ENCODE measurements around the gene HSPA4.
A peak's percentile ranks its signal among the peaks of the same experiment; 100 is the strongest.

HSPA4 gene

DNA sequence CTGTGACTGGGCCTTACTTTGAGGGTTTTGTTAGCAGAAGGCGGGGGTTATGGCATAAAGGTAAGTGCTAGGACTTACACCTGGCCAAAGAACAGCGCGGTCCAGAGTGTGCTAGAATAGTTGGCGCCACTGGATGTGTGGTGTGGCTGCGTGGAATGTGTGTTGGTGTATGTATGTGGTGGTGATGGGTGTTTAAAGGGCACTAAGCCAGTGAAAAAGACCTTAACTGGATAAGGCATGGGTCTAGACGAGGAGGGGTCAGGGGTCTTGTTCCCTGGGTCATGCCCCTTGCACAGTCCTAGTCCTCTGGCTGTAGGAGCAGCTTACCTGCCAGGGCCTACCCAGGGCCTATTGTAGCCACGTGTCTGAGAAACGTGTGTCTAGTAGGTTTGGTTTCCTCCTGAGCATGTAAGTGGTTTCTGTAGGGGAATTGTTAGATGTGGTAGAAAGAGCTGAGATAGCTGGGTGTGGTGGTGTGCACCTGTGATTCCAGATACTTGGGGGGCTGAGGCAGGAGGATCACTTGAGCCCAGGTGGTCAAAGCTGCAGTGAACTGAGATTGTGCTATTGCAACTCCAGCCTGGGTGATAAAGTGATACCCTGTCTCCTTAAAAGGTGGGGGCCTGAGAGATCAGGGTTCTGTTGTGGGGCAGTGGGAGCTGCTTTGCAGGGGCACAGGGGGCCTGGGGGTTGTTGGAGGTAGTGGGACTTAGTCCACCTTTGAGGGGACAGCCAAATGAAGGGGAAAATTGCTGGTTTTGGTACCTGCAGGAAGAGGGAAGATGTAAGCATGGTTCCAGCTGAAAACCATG is 55.2 kb downstream of the HSPA4 start:
- no peak for DNase-seq

GRCh38 chr5:133108481-133108921 is 56.7 kb downstream of the HSPA4 start:
- no peak for DNase-seq

DNA sequence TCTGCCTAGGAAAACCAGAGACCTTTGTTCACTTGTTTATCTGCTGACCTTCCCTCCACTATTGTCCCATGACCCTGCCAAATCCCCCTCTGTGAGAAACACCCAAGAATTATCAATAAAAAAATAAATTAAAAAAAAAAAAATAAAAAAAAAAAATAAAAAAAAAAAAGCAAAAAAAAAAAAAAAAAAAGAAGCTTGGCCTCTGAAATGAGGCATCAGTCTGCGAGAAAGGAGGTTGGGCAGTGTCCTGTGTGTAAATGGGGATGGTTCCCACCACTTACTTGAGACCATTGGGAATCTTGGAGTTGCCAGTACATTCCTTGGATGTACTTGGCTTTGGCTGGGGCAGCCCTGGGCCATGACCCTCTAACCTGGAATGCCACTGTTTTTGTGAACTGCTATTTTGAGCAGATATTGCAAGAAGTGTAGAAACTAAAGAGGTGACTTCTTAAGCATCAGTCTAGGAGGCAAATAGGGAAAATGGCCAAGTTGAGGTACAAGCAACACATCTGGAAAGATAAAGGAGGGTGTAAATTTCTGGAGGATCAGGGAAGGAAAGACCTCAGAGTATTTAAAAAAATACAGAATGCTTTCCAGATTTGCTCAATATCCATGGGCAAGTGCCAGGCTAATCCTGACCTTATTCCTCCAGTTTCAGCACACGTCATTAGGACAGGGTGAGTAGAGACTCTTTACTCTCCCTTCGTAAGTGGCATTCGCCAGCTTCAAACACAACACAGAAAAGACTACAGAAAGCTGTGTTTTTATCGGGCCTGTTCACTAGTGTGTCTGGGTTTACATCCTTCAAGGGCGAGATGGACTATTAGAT is 58.1 kb downstream of the HSPA4 start:
- DNase-seq = no peak

- no peak for DNase-seq
These were observed 58.9 kb downstream of the HSPA4 start for GRCh38 chr5:133110709-133111108.

GRCh38 chr5:133111299-133111698 is 59.5 kb downstream of the HSPA4 start:
- peak; percentile 75 to 79 for DNase-seq

DNA sequence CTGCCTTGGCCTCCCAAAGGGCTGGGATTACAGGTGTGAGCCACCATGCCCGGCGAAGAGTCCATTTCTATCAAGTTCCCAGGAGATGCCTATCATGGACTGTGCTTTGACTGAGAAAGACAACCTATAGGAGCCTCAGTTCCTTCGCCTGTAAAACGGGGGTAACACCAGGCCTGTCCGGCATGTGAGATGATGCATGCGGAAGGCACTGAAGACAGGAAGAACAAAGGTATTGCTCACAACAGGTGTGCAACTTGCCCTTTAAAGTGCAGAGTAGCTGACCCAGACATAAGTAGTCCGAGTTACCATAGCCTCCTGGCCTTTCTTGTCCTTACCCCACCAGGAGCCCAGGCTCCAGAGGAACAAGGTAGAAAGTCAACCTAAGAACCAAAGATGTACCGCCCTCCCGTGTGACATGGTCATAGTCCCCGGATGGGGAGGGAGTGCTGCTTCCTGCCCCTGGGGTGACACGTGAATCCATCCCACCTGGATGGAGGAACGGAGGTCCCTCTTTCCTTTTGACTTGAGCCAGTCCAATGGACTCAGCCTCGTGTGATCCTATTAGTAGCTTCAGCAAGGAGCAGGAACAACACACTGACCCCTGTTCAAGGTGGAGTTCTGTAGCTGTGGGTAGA is 60.3 kb downstream of the HSPA4 start:
- DNase-seq = no peak

DNA sequence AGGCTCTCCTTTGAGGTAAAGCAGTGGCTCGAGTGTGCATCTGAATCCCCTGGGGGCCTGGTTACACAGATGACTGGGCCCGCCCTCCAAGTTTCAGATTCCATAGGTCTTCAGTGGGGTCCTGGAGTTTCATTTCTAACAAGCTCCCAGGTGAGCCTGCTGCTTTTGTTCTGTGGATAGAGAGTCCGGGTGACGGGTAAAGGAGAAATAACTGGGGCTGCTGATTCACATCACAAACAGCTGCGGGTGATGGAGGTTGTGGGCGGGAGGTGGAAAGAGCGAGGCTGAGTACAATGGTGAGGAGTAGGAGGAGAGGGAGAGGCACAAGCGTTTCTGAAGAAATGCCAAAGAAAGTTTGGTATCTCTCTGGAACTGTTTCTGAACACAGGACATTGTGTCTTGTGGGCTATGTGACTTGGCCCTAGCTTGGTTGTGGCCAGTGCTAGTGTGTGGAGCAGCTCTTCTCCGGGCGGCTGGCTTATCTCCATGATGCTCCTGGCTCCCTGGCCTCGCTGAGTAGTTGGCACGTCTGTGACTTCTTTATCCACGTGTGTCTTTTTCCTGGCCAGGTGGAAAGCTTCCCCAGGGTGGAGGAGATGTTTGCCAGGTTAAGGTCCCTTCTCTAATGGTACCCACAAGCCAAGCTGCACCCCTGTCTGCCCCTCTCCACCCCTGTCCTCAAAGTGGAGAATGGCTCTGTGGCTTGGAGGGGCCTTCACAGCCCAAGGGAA is 61.7 kb downstream of the HSPA4 start:
- DNase-seq = peak; percentile 12 to 15

GRCh38 chr5:133114166-133114932 is 62.5 kb downstream of the HSPA4 start:
- DNase-seq = no peak

- no peak for DNase-seq
These were observed 63.1 kb downstream of the HSPA4 start for GRCh38 chr5:133114933-133115310.

GRCh38 chr5:133116601-133117000 is 64.8 kb downstream of the HSPA4 start:
- no peak for DNase-seq

DNA sequence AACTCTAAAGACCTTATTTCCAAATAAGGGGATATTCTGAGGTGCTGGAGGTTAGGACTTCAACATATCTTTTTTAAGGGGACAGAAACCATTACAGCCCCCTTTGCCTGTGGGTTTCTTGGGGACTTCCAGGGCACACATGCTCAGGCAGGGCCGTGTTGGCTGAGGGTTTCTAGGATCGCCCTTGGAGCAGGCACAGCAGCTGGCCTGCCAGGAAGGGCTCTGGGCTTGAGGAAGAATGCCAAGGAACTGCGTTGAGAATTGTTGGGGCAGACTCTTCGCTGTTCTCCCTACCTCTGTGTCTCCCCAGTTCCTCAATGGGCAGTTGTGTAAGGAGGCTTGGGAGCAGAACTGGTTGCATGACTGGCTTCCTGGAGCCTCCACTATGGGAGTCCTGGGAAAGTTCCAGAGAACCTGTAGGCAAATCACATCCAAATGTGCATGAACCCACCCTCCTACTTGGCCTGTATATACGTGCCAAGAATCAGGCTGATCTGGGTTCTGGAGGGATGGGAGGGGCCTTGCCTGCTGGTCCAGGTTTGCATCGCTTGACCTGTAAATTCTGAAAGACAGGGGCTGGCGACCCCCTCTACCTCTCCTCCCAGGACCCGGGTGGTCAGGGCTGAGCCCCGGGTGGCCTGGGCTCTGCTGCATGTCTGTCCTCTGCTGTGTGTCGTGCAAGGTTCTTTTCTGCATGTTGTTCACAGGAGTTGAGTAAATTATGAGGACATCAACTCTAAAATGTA is 65.5 kb downstream of the HSPA4 start:
- no peak for DNase-seq

DNA sequence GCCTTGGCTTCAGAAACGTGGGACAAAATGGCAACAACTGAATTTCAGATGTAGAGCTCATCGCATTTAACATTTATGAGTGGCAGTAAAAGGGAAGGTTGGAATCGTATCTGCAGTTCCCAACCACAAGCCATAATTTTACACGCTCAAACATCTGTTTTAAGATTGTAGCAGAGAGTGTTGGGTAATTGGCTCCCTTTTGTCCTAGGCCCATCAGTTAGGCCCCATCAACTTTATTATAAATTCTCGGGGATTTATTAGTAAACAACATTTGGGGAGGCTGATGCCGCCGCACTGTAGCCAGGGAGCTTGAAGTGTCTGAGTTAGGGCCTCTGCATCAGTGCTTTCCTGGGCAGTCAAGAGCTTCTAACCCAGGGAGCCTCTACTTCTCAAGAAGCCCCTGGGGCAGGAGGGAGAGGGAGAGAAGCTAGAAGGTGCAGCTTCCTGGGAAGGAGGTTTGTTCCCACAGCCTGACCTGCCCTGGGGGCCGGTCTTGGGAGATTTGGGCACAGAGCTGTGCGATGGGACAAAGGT is 66.2 kb downstream of the HSPA4 start:
- no peak for DNase-seq

GRCh38 chr5:133118741-133119140 is 66.9 kb downstream of the HSPA4 start:
- DNase-seq = no peak

DNA sequence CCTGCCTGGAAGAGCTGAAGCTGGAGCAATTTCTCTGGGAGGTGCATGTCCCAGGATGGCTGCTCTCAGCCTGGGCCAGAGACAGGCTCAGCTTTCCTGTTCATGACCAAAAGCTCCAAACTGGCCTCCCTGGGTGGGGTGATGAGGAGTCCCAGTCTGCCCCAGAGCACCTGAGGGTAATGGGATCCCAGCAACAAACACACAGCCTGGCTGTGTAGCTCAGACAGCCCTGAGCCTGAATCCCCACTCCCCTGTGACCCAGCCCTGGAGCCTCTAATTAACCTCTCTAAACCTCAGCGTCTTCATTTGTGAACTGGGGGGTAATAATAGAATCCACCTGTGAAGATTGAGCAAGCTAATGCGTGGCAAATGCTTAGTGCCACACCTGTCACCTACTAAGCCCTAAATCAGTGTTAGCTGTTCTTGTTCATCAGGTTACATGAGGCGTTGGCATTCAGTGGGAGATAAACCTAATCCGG is 67.5 kb downstream of the HSPA4 start:
- DNase-seq = no peak

DNA sequence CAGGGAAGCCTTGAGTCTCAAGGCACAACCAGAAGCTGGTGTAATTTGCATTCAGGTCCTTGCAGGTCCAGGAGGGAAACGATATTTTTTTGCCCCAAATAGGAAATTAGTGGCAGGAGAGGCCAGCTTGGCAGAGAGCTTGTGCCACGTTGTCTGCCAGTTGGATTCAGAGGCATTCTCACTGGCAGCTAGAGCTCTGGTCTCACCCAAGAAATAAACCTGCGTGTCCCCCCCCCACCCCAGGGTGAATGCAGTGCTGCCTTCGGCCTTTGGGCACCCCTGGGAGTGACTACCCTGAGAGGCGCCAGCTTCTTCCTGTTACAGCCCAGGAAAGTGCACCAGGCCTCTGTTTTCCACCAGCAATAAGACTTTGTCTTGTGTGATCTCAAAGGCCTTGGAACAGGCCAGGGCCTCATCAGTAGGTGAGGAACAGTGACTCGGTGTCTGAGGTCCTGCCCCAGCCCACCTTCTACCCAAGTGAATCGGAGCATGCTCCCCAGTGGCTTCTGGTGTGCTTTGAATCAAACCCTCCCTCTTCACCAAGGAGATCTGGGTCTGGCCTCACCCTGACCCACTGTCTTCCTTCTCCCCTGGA is 68.4 kb downstream of the HSPA4 start:
- DNase-seq = no peak

DNA sequence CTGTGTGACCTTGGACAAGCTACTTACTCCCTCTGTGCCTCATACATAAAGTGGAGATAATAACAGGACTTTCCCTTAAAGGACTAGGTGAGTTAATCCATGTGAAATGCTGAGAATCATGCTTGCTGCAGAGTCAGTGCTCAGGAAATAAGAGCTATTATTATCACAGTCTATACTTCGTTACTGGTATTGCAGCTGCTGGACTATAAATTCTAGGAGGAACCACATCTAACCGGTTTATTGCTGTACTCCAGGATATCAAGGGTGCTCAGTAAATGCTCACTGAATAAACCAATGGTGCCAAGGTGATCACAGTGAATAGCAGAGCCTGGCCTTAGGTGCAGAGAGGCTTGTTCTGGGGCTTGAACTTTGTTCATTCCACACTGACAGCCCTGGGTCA is 69.3 kb downstream of the HSPA4 start:
- DNase-seq = no peak

DNA sequence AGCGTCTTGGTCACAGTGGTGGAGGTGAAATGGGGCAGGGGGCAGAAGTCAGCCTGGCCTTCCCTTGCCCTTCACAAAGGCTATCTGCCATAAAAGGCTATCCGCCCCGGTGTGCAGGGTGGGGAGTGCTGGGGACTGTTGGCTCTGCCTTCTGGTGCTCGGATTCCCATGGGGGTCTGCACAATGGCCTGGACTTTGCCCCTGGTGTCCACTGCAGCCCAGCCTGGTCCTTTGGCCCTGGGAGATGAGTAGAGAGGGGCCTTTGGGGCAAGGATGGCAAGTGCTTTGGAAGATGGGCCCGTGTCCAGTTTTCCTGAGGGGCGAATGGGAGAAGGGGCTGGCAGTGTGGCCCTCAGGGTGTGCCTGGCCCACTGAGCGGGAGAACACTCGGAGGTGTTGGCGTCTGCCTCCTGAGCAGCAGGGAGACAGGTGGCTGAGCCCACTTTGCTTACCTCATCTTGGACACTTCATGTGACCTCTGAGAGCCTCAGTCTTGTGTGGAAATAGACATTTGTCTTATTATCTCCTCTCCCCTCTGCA is 69.9 kb downstream of the HSPA4 start:
- DNase-seq = no peak

- no peak for DNase-seq
These were observed 70.9 kb downstream of the HSPA4 start for GRCh38 chr5:133122711-133123110.

GRCh38 chr5:133123297-133123696 is 71.5 kb downstream of the HSPA4 start:
- DNase-seq = no peak

- DNase-seq = no peak
These were observed 73.1 kb downstream of the HSPA4 start for GRCh38 chr5:133124891-133125290.
